Activated B cell treated with CpG ODN at 0.5 μM for 24 hours (primary cell): ENCODE data around the gene HAGHL. TPM values are rescaled to one million over a fixed set of nuclear protein-coding genes. Genes with fewer than 3 reads are reported as not detected.

Experiments used
- ATAC-seq: fragments of 200-7000 bp; cut with Tn5 transposase; one replicate; pipeline ENCODE4 v1.10.0; 2021; ENCODE audit warnings: low read depth, mild to moderate bottlenecking, moderate library complexity
- CTCF ChIA-PET: fragments of 350-600 bp; sonication (Branson Sonifier 250); formaldehyde crosslinking; loops from one replicate; lab custom pipeline; 2021; ENCODE audit warnings: antibody characterized with exemption; lab: Charles Lee
- POLR2A ChIA-PET: fragments of 350-600 bp; sonication (Branson Sonifier 250); formaldehyde crosslinking; loops from one replicate; lab custom pipeline; 2021; ENCODE audit warnings: antibody characterized with exemption; lab: Charles Lee
- DNase-seq: peaks from one replicate; pipeline ENCODE4 v3.0.0; 2022
- H3K27ac Mint-ChIP-seq: one replicate; pipeline ENCODE4 v1.8.0; 2020; ENCODE audit warnings: mixed read lengths
- H3K27me3 Mint-ChIP-seq: one replicate; pipeline ENCODE4 v1.8.0; 2021; ENCODE audit warnings: mixed read lengths
- H3K36me3 Mint-ChIP-seq: one replicate; pipeline ENCODE4 v1.8.0; 2021; ENCODE audit warnings: low read depth, mixed read lengths
- H3K4me1 Mint-ChIP-seq: one replicate; pipeline ENCODE4 v1.8.0; 2021; ENCODE audit warnings: mixed read lengths
- H3K4me3 Mint-ChIP-seq: one replicate; pipeline ENCODE4 v1.8.0; 2020; ENCODE audit warnings: mild to moderate bottlenecking, mixed read lengths
- H3K9me3 Mint-ChIP-seq: one replicate; pipeline ENCODE4 v1.8.0; 2020; ENCODE audit warnings: mixed read lengths
- CTCF ChIP-seq: fragments of 200-600 bp; IDR thresholded peaks from one replicate; pipeline ENCODE4 v1.8.0; 2022; ENCODE audit warnings: antibody characterized with exemption, mild to moderate bottlenecking
- intact Hi-C: fragments of 100-400 bp; cut with micrococcal nuclease; formaldehyde crosslinking; loops from one replicate; pipeline ENCODE4 v1.15.1; 2024
- total RNA-seq: library from RNA; stranded (reverse); gene quantifications from 2 replicates; pipeline ENCODE4 v1.2.3, GENCODE V29; 2022

The HAGHL gene, protein sequence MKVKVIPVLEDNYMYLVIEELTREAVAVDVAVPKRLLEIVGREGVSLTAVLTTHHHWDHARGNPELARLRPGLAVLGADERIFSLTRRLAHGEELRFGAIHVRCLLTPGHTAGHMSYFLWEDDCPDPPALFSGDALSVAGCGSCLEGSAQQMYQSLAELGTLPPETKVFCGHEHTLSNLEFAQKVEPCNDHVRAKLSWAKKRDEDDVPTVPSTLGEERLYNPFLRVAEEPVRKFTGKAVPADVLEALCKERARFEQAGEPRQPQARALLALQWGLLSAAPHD
- 10.8 and 10.9 TPM in 2 replicates for total RNA-seq

- ChIA-PET CTCF (interaction anchor here (2.0 kb wide), 1 partner anchor 14 kb away, joined by 4 read pairs; no protein-coding TSS in a partner anchor), POLR2A (interaction anchor here (1.4 to 3.2 kb wide), 4 partner anchors 9 to 37 kb away, joined by 5 to 11 read pairs (median 8); partner anchors contain the start of genes CIAO3 and WDR24)
- Mint-ChIP-seq H3K4me1 (peaks cover 4% of the 10 kb centered on the region), H3K27me3 (no peaks in the 10 kb centered on the region), H3K4me3 (peak within 1 kb of the TSS; percentile 79), H3K36me3 (peaks cover 3% of the 10 kb centered on the region), H3K27ac (peak within 1 kb of the TSS; percentile 24), H3K9me3 (no peaks in the 10 kb centered on the region)
- no peak for TF ChIP-seq CTCF
- intact Hi-C loops: no loop called here
- ATAC-seq: peak; percentile 56
- DNase-seq: peak; percentile 42
Observed at GRCh38 chr16:726438-727290, at the start of gene HAGHL, which contains the start of gene CCDC78. Gene HAGHL, plus strand, starts transcription at chr16:727106. Its CDS starts 404 bp downstream, at chr16:727510. Gene CCDC78, minus strand, starts transcription at chr16:726443. Its CDS starts 76 bp downstream, at chr16:726367.

- Mint-ChIP-seq H3K4me3 (no peak overlapping the region), H3K27ac (no peak overlapping the region)
- POLR2A ChIA-PET: no interaction called here
Observed at GRCh38 chr16:677316-678190, 49.4 kb upstream of the HAGHL start.

GRCh38 chr16:678209-678857 lies 48.6 kb upstream of the HAGHL start:
- DNase-seq (no peak), ATAC-seq (no peak)
- H3K27ac Mint-ChIP-seq: no peak overlapping the region
- intact Hi-C loops: loop anchor here (2.0 kb wide), 1 partner anchor 18 kb away; no protein-coding TSS in a partner anchor
- no peak overlapping the region for H3K4me3 Mint-ChIP-seq
- CTCF ChIA-PET: interaction anchor here (1.2 kb wide), 1 partner anchor 11 kb away, joined by 3 read pairs; the partner anchor contains the start of gene RHOT2
- POLR2A ChIA-PET: interaction anchor here (3.9 to 4.5 kb wide), 2 partner anchors 9 to 12 kb away, joined by 31 to 41 read pairs; partner anchors contain the start of genes RHOT2 and WDR24
- H3K36me3 Mint-ChIP-seq: peaks cover 25% of the 10 kb centered on the region
- no peak for TF ChIP-seq CTCF
- H3K9me3 Mint-ChIP-seq: no peaks in the 10 kb centered on the region
- peaks cover 39% of the 10 kb centered on the region for H3K4me1 Mint-ChIP-seq
- H3K27me3 Mint-ChIP-seq: peaks cover 9% of the 10 kb centered on the region

More at GRCh38 chr16:677316-678190, 49.4 kb upstream of the HAGHL start:
- intact Hi-C loops: loop anchor here (2.0 kb wide), 1 partner anchor 17 kb away; no protein-coding TSS in a partner anchor
- TF ChIP-seq CTCF: no peak
- Mint-ChIP-seq H3K4me1 (peaks cover 32% of the 10 kb centered on the region), H3K27me3 (peaks cover 9% of the 10 kb centered on the region), H3K9me3 (no peaks in the 10 kb centered on the region), H3K36me3 (peaks cover 27% of the 10 kb centered on the region)
- CTCF ChIA-PET: interaction anchor here (1.2 kb wide), 1 partner anchor 10 kb away, joined by 3 read pairs; the partner anchor contains the start of gene RHOT2
- ATAC-seq (no peak), DNase-seq (no peak)
